IPS-15b (cell line): ENCODE data around the gene TNRC6C.

Experiments used
- H3K27me3 ChIP-seq: one replicate; pipeline ENCODE4 v1.6.1; 2013; ENCODE audit warnings: low read length; ENCODE audit not compliant: control insufficient read depth, insufficient read depth
- H3K36me3 ChIP-seq: one replicate; pipeline ENCODE4 v1.6.1; 2013; ENCODE audit warnings: low read length; ENCODE audit not compliant: control insufficient read depth, insufficient read depth
- H3K4me1 ChIP-seq: one replicate; pipeline ENCODE4 v1.6.1; 2013; ENCODE audit warnings: mild to moderate bottlenecking, low read length; ENCODE audit not compliant: control insufficient read depth, insufficient read depth
- H3K4me3 ChIP-seq: one replicate; pipeline ENCODE4 v1.5.1; 2013; ENCODE audit warnings: low read depth, low read length
- H3K9ac ChIP-seq: one replicate; pipeline ENCODE4 v1.6.1; 2013; ENCODE audit warnings: low read depth, mild to moderate bottlenecking, low read length
- H3K9me3 ChIP-seq: one replicate; pipeline ENCODE4 v1.6.1; 2013; ENCODE audit warnings: mild to moderate bottlenecking, low read length; ENCODE audit not compliant: control insufficient read depth, insufficient read depth

Gene TNRC6C

GRCh38 chr17:78027121-78027520, 68.6 kb downstream of the TNRC6C start:
- no peak overlapping the region for H3K4me3 ChIP-seq
- H3K9ac ChIP-seq = no peak overlapping the region
- H3K27me3 ChIP-seq = no peaks in the 10 kb centered on the region
- H3K36me3 ChIP-seq = no peaks in the 10 kb centered on the region
- no peaks in the 10 kb centered on the region for H3K4me1 ChIP-seq
- no peaks in the 10 kb centered on the region for H3K9me3 ChIP-seq

DNA sequence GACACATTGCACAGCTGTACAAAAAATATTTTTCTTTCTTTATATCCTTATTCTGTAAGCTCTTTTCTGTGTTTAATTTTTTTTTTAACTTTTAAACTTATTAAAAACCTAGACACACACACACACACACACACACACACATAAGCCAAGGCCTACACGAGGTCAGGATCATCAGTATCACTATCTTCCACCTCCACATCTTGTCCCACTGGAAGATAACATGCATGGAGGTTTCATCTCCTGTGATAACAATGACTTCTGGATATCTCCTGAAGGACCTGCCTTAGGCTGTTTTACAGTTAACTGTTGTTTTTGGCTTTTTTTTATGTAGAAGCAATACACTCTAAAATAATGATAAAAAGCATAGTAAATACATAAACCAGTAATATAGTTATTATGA, 71.2 kb downstream of the TNRC6C start:
- Histone ChIP-seq H3K4me3 (no peak overlapping the region), H3K4me1 (no peaks in the 10 kb centered on the region), H3K36me3 (peaks cover 5% of the 10 kb centered on the region), H3K27me3 (no peaks in the 10 kb centered on the region), H3K9me3 (no peaks in the 10 kb centered on the region), H3K9ac (no peak overlapping the region)

DNA sequence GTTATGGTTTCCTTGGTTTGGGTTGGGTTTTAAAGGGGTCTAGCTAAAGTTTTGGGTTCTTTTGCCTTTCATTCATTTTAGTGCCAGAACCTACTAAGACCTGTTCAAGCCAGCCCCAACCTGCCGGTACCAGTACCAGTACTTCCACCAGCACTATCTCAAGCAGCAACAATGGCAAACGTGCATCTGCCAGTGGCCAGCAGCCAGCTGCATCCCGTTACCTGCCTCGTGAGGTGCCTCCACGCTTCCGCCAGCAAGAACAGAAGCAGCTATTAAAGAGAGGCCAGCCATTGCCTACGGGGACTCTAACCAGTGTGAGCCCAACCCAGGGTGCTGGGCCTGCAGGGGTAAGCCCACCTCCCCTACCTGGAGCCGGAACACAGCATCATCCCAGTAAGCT, 72.9 kb downstream of the TNRC6C start:
- Histone ChIP-seq H3K4me3 (no peak overlapping the region), H3K9me3 (no peaks in the 10 kb centered on the region), H3K36me3 (peaks cover 5% of the 10 kb centered on the region), H3K9ac (no peak overlapping the region), H3K4me1 (no peaks in the 10 kb centered on the region), H3K27me3 (no peaks in the 10 kb centered on the region)

GRCh38 chr17:78032166-78032565, 73.7 kb downstream of the TNRC6C start:
- Histone ChIP-seq H3K36me3 (peaks cover 5% of the 10 kb centered on the region), H3K4me1 (no peaks in the 10 kb centered on the region), H3K9ac (no peak overlapping the region), H3K9me3 (no peaks in the 10 kb centered on the region), H3K4me3 (no peak overlapping the region), H3K27me3 (no peaks in the 10 kb centered on the region)

- Histone ChIP-seq H3K9me3 (no peaks in the 10 kb centered on the region), H3K36me3 (peaks cover 5% of the 10 kb centered on the region), H3K27me3 (no peaks in the 10 kb centered on the region), H3K9ac (no peak overlapping the region), H3K4me3 (no peak overlapping the region), H3K4me1 (no peaks in the 10 kb centered on the region)
Measured at GRCh38 chr17:78034429-78035091, 76.1 kb downstream of the TNRC6C start.

DNA sequence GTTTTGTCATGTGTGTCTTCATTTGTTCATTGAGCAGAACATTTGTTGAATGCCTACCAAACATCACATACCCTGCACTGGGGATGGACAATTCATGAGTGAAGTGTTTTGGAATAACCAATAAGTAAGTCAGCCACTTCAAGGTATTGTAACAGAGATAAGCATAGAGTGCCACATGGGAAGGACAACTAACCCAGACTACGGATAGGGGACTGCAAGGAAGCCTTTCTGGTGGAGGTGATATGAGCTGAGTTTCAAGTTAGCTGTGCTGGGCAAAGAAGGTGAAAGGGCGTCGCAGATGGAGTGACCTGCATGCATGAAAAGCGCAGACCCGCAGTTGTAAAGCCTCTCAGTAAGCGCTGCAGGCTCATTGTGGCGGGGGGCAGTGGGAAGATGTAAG, 78.8 kb downstream of the TNRC6C start:
- peaks cover 5% of the 10 kb centered on the region for H3K36me3 ChIP-seq
- H3K4me3 ChIP-seq = no peak overlapping the region
- no peak overlapping the region for H3K9ac ChIP-seq
- no peaks in the 10 kb centered on the region for H3K4me1 ChIP-seq
- H3K27me3 ChIP-seq = no peaks in the 10 kb centered on the region
- no peaks in the 10 kb centered on the region for H3K9me3 ChIP-seq

DNA sequence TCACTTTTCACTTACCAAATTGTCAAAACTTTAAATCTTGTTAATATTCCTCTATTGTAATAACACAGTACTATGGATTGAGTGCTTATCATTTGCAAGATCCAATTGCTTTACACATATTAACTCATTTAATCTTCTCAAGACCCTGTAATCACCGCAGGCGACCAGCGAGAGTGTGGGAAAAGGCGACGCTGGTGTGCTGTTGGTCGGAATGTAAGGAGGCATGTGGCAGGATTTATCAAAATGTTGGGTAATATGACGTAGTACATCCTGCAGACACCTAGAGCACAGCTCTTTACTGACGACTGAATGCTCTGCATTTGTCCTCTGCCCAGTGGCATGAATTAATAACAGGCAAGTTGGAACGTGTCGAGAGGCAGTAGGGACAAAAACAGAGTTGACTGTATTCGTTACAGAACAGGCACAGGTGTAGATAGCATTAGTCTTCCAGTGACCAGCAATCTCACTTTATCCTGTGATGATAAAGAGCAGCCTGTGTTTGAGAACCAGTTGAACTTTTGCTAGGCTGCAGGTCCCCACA, 80.3 kb downstream of the TNRC6C start:
- Histone ChIP-seq H3K36me3 (no peaks in the 10 kb centered on the region), H3K4me1 (no peaks in the 10 kb centered on the region), H3K4me3 (no peak overlapping the region), H3K27me3 (no peaks in the 10 kb centered on the region), H3K9me3 (no peaks in the 10 kb centered on the region), H3K9ac (no peak overlapping the region)

DNA sequence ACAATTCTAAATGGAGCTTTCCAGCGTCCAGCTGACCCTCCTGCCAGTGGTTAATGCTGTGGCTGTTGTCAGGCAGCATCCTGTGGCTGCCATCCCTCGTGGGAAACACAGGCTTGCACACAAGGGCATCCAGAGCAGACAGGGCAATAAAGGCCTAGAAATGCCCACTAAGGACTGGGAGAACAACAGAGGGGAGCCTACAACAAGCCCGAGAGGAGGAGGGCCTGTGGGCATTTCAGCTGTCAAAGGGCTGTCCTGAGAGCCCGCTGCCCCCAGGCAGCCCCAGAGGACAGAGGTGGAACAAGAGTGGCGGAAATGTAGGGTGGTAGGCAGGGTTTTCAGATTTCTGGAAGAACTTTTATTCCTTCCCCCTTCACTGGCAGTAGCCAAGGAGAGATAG, 81.1 kb downstream of the TNRC6C start:
- no peak overlapping the region for H3K9ac ChIP-seq
- no peaks in the 10 kb centered on the region for H3K9me3 ChIP-seq
- H3K4me1 ChIP-seq = no peaks in the 10 kb centered on the region
- no peak overlapping the region for H3K4me3 ChIP-seq
- H3K27me3 ChIP-seq = no peaks in the 10 kb centered on the region
- no peaks in the 10 kb centered on the region for H3K36me3 ChIP-seq

DNA sequence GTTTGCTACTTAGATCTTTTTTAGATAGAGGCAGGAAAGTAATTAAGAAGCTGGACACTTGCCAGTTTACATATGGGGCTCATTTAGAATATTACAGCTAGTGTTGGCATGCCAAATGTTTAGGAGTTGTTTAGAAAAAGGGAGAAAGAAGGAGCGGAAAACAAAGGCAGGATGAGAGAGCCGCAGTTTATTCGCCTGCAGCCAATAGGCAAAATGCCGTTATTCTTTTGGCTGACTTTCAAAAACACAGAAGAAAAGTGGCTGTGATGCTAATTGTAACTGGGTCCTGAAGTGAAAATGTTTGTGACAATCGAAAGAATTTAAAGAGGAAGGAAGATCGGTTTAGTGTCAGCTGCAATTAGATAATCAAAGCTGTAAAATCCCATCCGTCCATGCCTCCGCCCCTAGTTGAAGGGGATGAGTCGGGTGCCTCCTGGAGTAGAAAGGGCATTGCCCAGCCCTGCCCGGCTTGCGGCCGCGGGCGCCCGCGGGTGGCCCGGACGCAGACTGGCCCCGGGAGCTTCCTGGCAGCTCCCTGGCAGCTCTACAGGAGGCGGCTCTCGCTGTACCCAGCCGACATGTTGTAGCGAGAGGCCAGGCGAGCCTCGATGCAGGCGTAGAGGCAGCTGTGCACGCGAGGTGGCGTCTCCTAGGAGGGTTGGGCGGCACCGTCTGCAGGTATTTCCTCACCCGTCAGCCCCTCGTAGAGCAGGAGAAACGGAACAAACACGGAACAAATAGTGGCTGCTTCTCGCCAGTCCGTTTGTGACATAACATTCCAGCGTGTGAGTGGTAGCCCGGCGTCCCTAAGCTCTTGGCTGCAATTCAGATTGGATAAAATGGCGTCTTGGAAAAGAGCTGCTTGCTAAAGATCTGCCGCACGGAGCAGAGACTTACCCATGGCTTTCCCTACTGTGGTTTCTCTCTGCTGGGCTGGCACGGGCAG, 82.2 kb downstream of the TNRC6C start:
- Histone ChIP-seq H3K4me3 (no peak overlapping the region), H3K9me3 (no peaks in the 10 kb centered on the region), H3K9ac (no peak overlapping the region), H3K4me1 (no peaks in the 10 kb centered on the region), H3K27me3 (no peaks in the 10 kb centered on the region), H3K36me3 (peaks cover 2% of the 10 kb centered on the region)

DNA sequence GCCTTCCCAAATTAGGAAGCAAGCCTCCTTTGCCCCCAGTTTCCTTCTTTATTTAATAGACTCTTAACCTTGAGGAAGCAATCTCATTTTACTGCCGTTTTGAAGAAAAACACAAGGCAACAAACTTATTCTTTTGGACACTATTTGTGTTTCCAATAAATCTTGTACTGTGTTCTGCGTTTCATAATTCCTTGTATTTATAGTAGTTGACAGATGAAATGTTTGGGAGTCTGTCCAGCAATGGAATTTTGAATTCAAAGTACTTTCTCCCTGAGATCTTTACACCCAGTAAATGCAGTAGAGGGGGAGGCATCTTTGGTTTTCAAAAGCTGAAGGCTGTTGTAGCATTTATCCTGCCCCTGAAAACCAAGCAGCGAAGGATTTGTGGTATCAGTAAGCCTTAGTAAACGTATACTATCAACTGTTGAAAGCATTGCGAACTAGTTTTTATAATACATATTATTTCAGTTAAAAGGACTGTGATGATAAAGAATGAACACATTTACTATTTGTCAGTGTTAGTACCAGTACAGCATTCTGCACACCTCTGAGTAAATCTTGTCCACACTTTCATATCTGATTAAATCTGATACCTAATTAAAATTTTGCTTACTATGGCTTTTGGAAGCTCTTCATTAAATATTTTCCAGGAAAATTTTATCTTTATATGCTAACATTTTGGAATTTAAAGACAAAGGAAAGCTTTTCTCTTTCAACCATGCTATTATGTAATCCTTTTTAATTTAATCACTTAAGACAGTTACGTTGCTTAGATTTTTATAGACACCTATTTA, 83.1 kb downstream of the TNRC6C start:
- Histone ChIP-seq H3K9ac (no peak overlapping the region), H3K4me3 (no peak overlapping the region), H3K27me3 (no peaks in the 10 kb centered on the region), H3K9me3 (no peaks in the 10 kb centered on the region), H3K4me1 (no peaks in the 10 kb centered on the region), H3K36me3 (peaks cover 2% of the 10 kb centered on the region)

DNA sequence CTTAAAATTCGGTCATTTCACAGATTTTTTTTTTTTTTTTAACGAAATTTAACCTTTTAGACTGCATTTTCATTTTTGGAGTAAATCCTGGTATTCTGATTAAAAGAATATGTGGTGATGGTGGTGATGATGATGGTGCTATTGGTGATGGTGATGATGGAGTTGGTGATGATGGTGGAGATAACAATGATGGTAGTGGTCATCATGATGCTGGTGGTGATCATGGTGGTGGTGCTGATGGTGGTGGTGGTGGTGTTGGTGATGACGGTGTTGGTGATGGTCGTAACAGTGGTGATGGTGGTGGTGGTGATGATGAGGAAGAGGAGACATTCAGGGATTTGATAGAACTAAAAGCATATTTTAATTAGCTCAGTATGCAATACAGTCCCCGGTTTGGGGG, 84.0 kb downstream of the TNRC6C start:
- Histone ChIP-seq H3K4me1 (no peaks in the 10 kb centered on the region), H3K4me3 (no peak overlapping the region), H3K9me3 (no peaks in the 10 kb centered on the region), H3K9ac (no peak overlapping the region), H3K27me3 (no peaks in the 10 kb centered on the region), H3K36me3 (peaks cover 2% of the 10 kb centered on the region)
